Mesodermal cell (in vitro differentiated cells): Measurements from ENCODE around the gene SPPL3.
A peak's percentile ranks its signal among the peaks of the same experiment; 100 is the strongest.

Source experiments
- H3K27ac ChIP-seq: 2 replicates; pipeline ENCODE4 v1.7.0; 2013; ENCODE audit warnings: mild to moderate bottlenecking, low read depth, low read length, moderate library complexity; ENCODE audit not compliant: severe bottlenecking
- H3K36me3 ChIP-seq: 2 replicates; pipeline ENCODE4 v1.7.1; 2013; ENCODE audit warnings: mild to moderate bottlenecking, low read length, moderate library complexity; ENCODE audit not compliant: control insufficient read depth, insufficient read depth
- H3K4me1 ChIP-seq: one replicate; pipeline ENCODE4 v1.7.1; 2013; ENCODE audit warnings: mild to moderate bottlenecking, low read length; ENCODE audit not compliant: insufficient read depth, control insufficient read depth, poor library complexity, severe bottlenecking
- H3K4me3 ChIP-seq: 2 replicates; pipeline ENCODE4 v1.7.0; 2013; ENCODE audit warnings: low read length, control low read depth, mild to moderate bottlenecking; ENCODE audit not compliant: insufficient read depth, poor library complexity, severe bottlenecking; ENCODE audit errors: extremely low read depth
- H3K9me3 ChIP-seq: 2 replicates; pipeline ENCODE4 v1.7.1; 2013; ENCODE audit warnings: mild to moderate bottlenecking, low read length, moderate library complexity; ENCODE audit not compliant: control insufficient read depth
- WGBS, 2 experiments: methylation state at CpG; one replicate each; pipeline ENCODE4 v1.1.5; 2013; ENCODE audit warnings: missing lambda C conversion rate in 2 of 2; ENCODE audit not compliant: insufficient coverage in 2 of 2; 5-methylcytosine and 5-hydroxymethylcytosine counted together

Gene SPPL3

GRCh38 chr12:120775862-120776552 lies 128.2 kb downstream of the SPPL3 start:
- peaks cover 26% of the 10 kb centered on the region for H3K36me3 ChIP-seq
- H3K4me3 ChIP-seq = no peak overlapping the region
- WGBS, 2 experiments = 95 to 96% methylated on average over 5 to 7 of the region's 7 CpGs
- H3K27ac ChIP-seq = peak overlapping the region; percentile 61
- H3K9me3 ChIP-seq = no peaks in the 10 kb centered on the region
- peaks cover 8% of the 10 kb centered on the region for H3K4me1 ChIP-seq

- Histone ChIP-seq H3K4me1 (peaks cover 8% of the 10 kb centered on the region), H3K36me3 (peaks cover 20% of the 10 kb centered on the region)
- WGBS, 2 experiments = 97 to 98% methylated on average over 5 to 6 of the region's 7 CpGs
Observed at GRCh38 chr12:120774169-120774916, 129.8 kb downstream of the SPPL3 start.

GRCh38 chr12:120771097-120771496 lies 133.1 kb downstream of the SPPL3 start:
- H3K27ac ChIP-seq = peak overlapping the region; percentile 52
- peaks cover 41% of the 10 kb centered on the region for H3K36me3 ChIP-seq
- no peaks in the 10 kb centered on the region for H3K9me3 ChIP-seq
- WGBS, 2 experiments = 65 to 72% methylated on average over 10 to 11 of the region's 11 CpGs
- peaks cover 5% of the 10 kb centered on the region for H3K4me1 ChIP-seq
- no peak overlapping the region for H3K4me3 ChIP-seq

More at GRCh38 chr12:120774169-120774916, 129.8 kb downstream of the SPPL3 start:
- no peak overlapping the region for H3K27ac ChIP-seq
- H3K9me3 ChIP-seq = no peaks in the 10 kb centered on the region
- no peak overlapping the region for H3K4me3 ChIP-seq

- Histone ChIP-seq H3K4me3 (no peak overlapping the region), H3K4me1 (no peaks in the 10 kb centered on the region), H3K9me3 (no peaks in the 10 kb centered on the region), H3K27ac (no peak overlapping the region), H3K36me3 (peaks cover 59% of the 10 kb centered on the region)
- 91 to 98% methylated on average over 9 of the region's 11 CpGs for WGBS, 2 experiments
Observed at GRCh38 chr12:120767071-120768024, 136.8 kb downstream of the SPPL3 start.

- Histone ChIP-seq H3K4me1 (peaks cover 7% of the 10 kb centered on the region), H3K4me3 (no peak overlapping the region), H3K27ac (no peak overlapping the region), H3K9me3 (no peaks in the 10 kb centered on the region), H3K36me3 (peaks cover 63% of the 10 kb centered on the region)
- WGBS, 2 experiments = 98 to 100% methylated on average over 1 to 4 of the region's 5 CpGs
Observed at GRCh38 chr12:120766566-120766965, 137.6 kb downstream of the SPPL3 start.

- Histone ChIP-seq H3K36me3 (peaks cover 69% of the 10 kb centered on the region), H3K4me3 (no peak overlapping the region), H3K27ac (no peak overlapping the region), H3K4me1 (peaks cover 19% of the 10 kb centered on the region), H3K9me3 (no peaks in the 10 kb centered on the region)
- 93 to 96% methylated on average over 9 of the region's 9 CpGs for WGBS, 2 experiments
Observed at GRCh38 chr12:120764816-120765215, 139.3 kb downstream of the SPPL3 start.

- Histone ChIP-seq H3K9me3 (no peaks in the 10 kb centered on the region), H3K4me3 (no peak overlapping the region), H3K36me3 (peaks cover 66% of the 10 kb centered on the region), H3K27ac (no peak overlapping the region), H3K4me1 (peaks cover 19% of the 10 kb centered on the region)
- WGBS, 2 experiments = 63 to 94% methylated on average over 2 to 3 of the region's 3 CpGs
Observed at GRCh38 chr12:120763250-120763649, 140.9 kb downstream of the SPPL3 start.

GRCh38 chr12:120762086-120762485 lies 142.1 kb downstream of the SPPL3 start:
- H3K4me1 ChIP-seq = peaks cover 19% of the 10 kb centered on the region
- no peak overlapping the region for H3K4me3 ChIP-seq
- peaks cover 54% of the 10 kb centered on the region for H3K36me3 ChIP-seq
- 93 to 100% methylated on average over 1 to 4 of the region's 6 CpGs for WGBS, 2 experiments
- H3K9me3 ChIP-seq = no peaks in the 10 kb centered on the region
- peak overlapping the region; percentile 68 for H3K27ac ChIP-seq

- WGBS, 2 experiments = 87 to 93% methylated on average over 7 to 9 of the region's 9 CpGs
- no peak overlapping the region for H3K4me3 ChIP-seq
- H3K9me3 ChIP-seq = no peaks in the 10 kb centered on the region
- H3K27ac ChIP-seq = peak overlapping the region; percentile 68
- H3K36me3 ChIP-seq = peaks cover 48% of the 10 kb centered on the region
- peaks cover 19% of the 10 kb centered on the region for H3K4me1 ChIP-seq
Observed at GRCh38 chr12:120761519-120761934, 142.6 kb downstream of the SPPL3 start.
